ENCODE measurements around the gene CEP97. TPM values are rescaled to one million over a fixed set of nuclear protein-coding genes. Genes with fewer than 3 reads are reported as not detected.

CEP97 gene
- total and polyA plus RNA-seq, 9 of the 15 experiments (the other 6 are each of a cell fraction or from before 2014, with no cell fraction given) = 2.0 to 10.1 (median 4.3) TPM

GRCh38 chr3:101730839-101731238, 6.4 kb downstream of the CEP97 start (continued):
- TF ChIP-seq ZNF740 (CRISPR knock-in tag; IDR thresholded peaks at IDR 0.05) (no peak), ZNF740 (tag; IDR thresholded peaks at IDR 0.05) (no peak), HDAC1 (IDR thresholded peaks at IDR 0.05) (no peak), ZNF146 (CRISPR knock-in tag; IDR thresholded peaks at IDR 0.05; ENCODE audit: unreplicated experiment) (no peak), DPF2 (IDR thresholded peaks at IDR 0.05) (peak; percentile 37; the same call in 1 of the 2 replicates), ELF1 (tag; IDR thresholded peaks at IDR 0.05) (no peak), ZNF586 (CRISPR knock-in tag; conservative IDR thresholded peaks at IDR 0.05) (no peak), SMARCA4 (IDR thresholded peaks at IDR 0.05) (peak; percentile 70; the same call in 1 of the 2 replicates), ZNF668 (CRISPR knock-in tag; IDR thresholded peaks at IDR 0.05) (no peak)

DNA sequence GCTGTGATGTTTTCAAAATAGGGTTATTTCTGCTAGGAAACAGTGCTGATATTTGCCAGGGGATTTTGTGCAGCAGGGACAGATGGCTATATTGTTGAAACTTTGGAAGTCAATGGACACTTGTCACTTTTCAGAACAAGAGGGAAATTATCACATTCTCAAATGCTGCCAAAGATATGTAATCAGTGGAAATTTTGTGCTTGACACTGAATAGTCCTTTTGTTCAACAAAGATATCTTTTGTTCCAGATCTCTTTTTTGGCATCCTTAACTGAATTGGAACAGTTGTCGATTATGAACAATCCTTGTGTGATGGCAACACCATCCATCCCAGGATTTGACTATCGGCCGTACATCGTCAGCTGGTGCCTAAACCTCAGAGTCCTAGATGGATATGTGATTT, 7.8 kb downstream of the CEP97 start:
- FAIRE-seq (no peak), ATAC-seq (no peak), DNase-seq (ENCODE audit: extremely low read depth in 1 of 4, low spot score in 3 of 4) (no peak)
- H3K9me3 ChIP-seq (replicated peaks; ENCODE audit: control insufficient read depth, insufficient read depth, low read depth, low read length) = 0 out of 2 replicates have a peak, but pooled peaks cover 1% of the 10 kb centered on the region
- peaks cover 71% of the 10 kb centered on the region for H3K36me3 ChIP-seq (ENCODE audit: control insufficient read depth, insufficient read depth, low read length)
- no peaks in the 10 kb centered on the region for H3K9me1 ChIP-seq (ENCODE audit: control insufficient read depth, insufficient read depth, low read length)
- in situ Hi-C loops (cut with MboI) = no loop called here
- H4K20me1 ChIP-seq (replicated peaks; ENCODE audit: control insufficient read depth, insufficient read depth, low read length) = no peaks in the 10 kb centered on the region
- ChIA-PET POLR2A (no interaction called here), CTCF (ENCODE audit: low intra/inter-chr PET ratio) (no interaction called here)
- H3K9ac ChIP-seq (ENCODE audit: insufficient read depth in 1 of 2, low read depth in 2 of 2, low read length in 2 of 2) = no peak overlapping the region
- no peaks in the 10 kb centered on the region for H3K79me2 ChIP-seq (ENCODE audit: control insufficient read depth, insufficient read depth, low read length)
- H3K27me3 ChIP-seq (ENCODE audit: control insufficient read depth in 2 of 2, insufficient read depth in 2 of 2, low read length in 2 of 2) = no peaks in the 10 kb centered on the region
- no TSS peak for BruUV-seq (replicated peaks)
- no peak overlapping the region for H3K27ac ChIP-seq (ENCODE audit: extremely low read depth, low read depth, low read length)
- H3K4me1 ChIP-seq (replicated peaks in 1 of 2; ENCODE audit: control insufficient read depth in 2 of 2, insufficient read depth in 2 of 2, low read length in 2 of 2) = no peaks in the 10 kb centered on the region; a peak in 1 of 5 replicates
- intact Hi-C loops (cut with micrococcal nuclease) = no loop called here
- no peak overlapping the region for H2AFZ ChIP-seq (ENCODE audit: low read depth, low read length)
- no peak overlapping the region for H3K4me2 ChIP-seq (ENCODE audit: insufficient read depth, low read length)
- no peak overlapping the region for H3K4me3 ChIP-seq
- 94% methylated on average over 4 of the region's 4 CpGs for whole genome bisulfite sequencing (ENCODE audit: insufficient coverage, low coverage, missing lambda C conversion rate)
- TF ChIP-seq POLR3G (IDR thresholded peaks at IDR 0.05; ENCODE audit: extremely low read depth, insufficient read length, insufficient replicate concordance) = no peak
- TF ChIP-seq, protein P1, sequence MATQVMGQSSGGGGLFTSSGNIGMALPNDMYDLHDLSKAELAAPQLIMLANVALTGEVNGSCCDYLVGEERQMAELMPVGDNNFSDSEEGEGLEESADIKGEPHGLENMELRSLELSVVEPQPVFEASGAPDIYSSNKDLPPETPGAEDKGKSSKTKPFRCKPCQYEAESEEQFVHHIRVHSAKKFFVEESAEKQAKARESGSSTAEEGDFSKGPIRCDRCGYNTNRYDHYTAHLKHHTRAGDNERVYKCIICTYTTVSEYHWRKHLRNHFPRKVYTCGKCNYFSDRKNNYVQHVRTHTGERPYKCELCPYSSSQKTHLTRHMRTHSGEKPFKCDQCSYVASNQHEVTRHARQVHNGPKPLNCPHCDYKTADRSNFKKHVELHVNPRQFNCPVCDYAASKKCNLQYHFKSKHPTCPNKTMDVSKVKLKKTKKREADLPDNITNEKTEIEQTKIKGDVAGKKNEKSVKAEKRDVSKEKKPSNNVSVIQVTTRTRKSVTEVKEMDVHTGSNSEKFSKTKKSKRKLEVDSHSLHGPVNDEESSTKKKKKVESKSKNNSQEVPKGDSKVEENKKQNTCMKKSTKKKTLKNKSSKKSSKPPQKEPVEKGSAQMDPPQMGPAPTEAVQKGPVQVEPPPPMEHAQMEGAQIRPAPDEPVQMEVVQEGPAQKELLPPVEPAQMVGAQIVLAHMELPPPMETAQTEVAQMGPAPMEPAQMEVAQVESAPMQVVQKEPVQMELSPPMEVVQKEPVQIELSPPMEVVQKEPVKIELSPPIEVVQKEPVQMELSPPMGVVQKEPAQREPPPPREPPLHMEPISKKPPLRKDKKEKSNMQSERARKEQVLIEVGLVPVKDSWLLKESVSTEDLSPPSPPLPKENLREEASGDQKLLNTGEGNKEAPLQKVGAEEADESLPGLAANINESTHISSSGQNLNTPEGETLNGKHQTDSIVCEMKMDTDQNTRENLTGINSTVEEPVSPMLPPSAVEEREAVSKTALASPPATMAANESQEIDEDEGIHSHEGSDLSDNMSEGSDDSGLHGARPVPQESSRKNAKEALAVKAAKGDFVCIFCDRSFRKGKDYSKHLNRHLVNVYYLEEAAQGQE (IDR thresholded peaks at IDR 0.05; ENCODE audit: borderline replicate concordance) = no peak
- TF ChIP-seq, protein P1 (CRISPR knock-in tag; IDR thresholded peaks at IDR 0.05; ENCODE audit: low read depth) = no peak
- no peak for TF ChIP-seq HMGN3 (IDR thresholded peaks at IDR 0.05; ENCODE audit: borderline replicate concordance, extremely low read depth, insufficient read length, low read depth, low read length)
- TF ChIP-seq NUFIP1 (IDR thresholded peaks at IDR 0.05; ENCODE audit: partially characterized antibody) = no peak
- TF ChIP-seq MECOM (CRISPR knock-in tag; IDR thresholded peaks at IDR 0.05) = no peak

Data from K562 (cell line).